PC-9 (cell line): Measurements from ENCODE around the gene WDR72.

Experiments
- CTCF ChIP-seq: fragments of 200-600 bp; sonication (generic); conservative IDR thresholded peaks from 2 replicates; pipeline ENCODE4 v1.6.1; 2017; ENCODE audit warnings: mixed run types, antibody characterized with exemption, mild to moderate bottlenecking, moderate library complexity
- EZH2 ChIP-seq: fragments of 200-600 bp; sonication (generic); IDR thresholded peaks from 2 replicates; pipeline ENCODE4 v1.8.0; 2017; ENCODE audit warnings: antibody characterized with exemption, low read depth

- TF ChIP-seq CTCF (no peak), EZH2 (no peak)
Measured at GRCh38 chr15:53549697-53550305, 209.7 kb downstream of the WDR72 start.
